HFFc6 (cell line): ENCODE measurements around the gene DGLUCY. TPM values are rescaled to one million over a fixed set of nuclear protein-coding genes. Genes with fewer than 3 reads are reported as not detected.
A peak's percentile ranks its signal among the peaks of the same experiment; 100 is the strongest.

Experiments used
- DNase-seq: peaks from one replicate; pipeline ENCODE4 v3.0.0-alpha.2; 2018
- H3K27ac Mint-ChIP-seq: 2 replicates; pipeline ENCODE4 v1.8.0; 2020; ENCODE audit warnings: mild to moderate bottlenecking, mixed read lengths
- H3K27me3 Mint-ChIP-seq: 2 replicates; pipeline ENCODE4 v1.8.0; 2021; ENCODE audit warnings: mild to moderate bottlenecking, moderate library complexity, mixed read lengths; ENCODE audit not compliant: insufficient read depth
- H3K36me3 Mint-ChIP-seq: 2 replicates; pipeline ENCODE4 v1.8.0; 2021; ENCODE audit warnings: low read depth, mixed read lengths
- H3K4me1 Mint-ChIP-seq: 2 replicates; pipeline ENCODE4 v1.8.0; 2020; ENCODE audit warnings: low read depth, mixed read lengths
- H3K4me3 Mint-ChIP-seq: 2 replicates; pipeline ENCODE4 v1.8.0; 2020; ENCODE audit warnings: mild to moderate bottlenecking, moderate library complexity, mixed read lengths
- H3K9me3 Mint-ChIP-seq: 2 replicates; pipeline ENCODE4 v1.8.0; 2020; ENCODE audit warnings: mild to moderate bottlenecking, mixed read lengths
- CTCF ChIP-seq: fragments of 200-600 bp; sonication (generic); IDR thresholded peaks from 2 replicates; pipeline ENCODE4 v1.5.0; 2021; ENCODE audit warnings: antibody characterized with exemption, mild to moderate bottlenecking
- total RNA-seq, 6 experiments: library from RNA; stranded (reverse); fragmentation: NEBNext Ultra II Directional; extraction: Animal tissue kit (Norgen Biotek cat#: 25700); gene quantifications; 2 replicates in 1 of 6; 3 replicates in 5 of 6; pipeline ENCODE4 v1.2.3, GENCODE V29; 2021

DGLUCY gene
- total RNA-seq, 6 experiments from 2014 or later = 13.5 to 18.1 (median 15.2) TPM

- Mint-ChIP-seq H3K36me3 (no peaks in the 10 kb centered on the region), H3K4me1 (peaks cover 10% of the 10 kb centered on the region; the same call in 1 of the 2 replicates), H3K9me3 (no peaks in the 10 kb centered on the region), H3K27ac (no peak overlapping the region), H3K27me3 (peaks cover 25% of the 10 kb centered on the region), H3K4me3 (no peak overlapping the region)
- no peak for DNase-seq
- TF ChIP-seq CTCF = no peak
These were observed 154.1 kb downstream of the DGLUCY start for GRCh38 chr14:91267965-91268437.

GRCh38 chr14:91269076-91269991 is 155.5 kb downstream of the DGLUCY start:
- Mint-ChIP-seq H3K4me1 (peaks cover 10% of the 10 kb centered on the region; the same call in 1 of the 2 replicates), H3K9me3 (no peaks in the 10 kb centered on the region), H3K4me3 (peak overlapping the region; percentile 49; the same call in 1 of the 2 replicates), H3K36me3 (no peaks in the 10 kb centered on the region), H3K27me3 (peaks cover 25% of the 10 kb centered on the region), H3K27ac (no peak overlapping the region)
- no peak for DNase-seq
- no peak for TF ChIP-seq CTCF

- Mint-ChIP-seq H3K27ac (no peak overlapping the region), H3K36me3 (no peaks in the 10 kb centered on the region)
These were observed 156.3 kb downstream of the DGLUCY start for GRCh38 chr14:91270188-91270587.

GRCh38 chr14:91270619-91271018 is 156.7 kb downstream of the DGLUCY start:
- Mint-ChIP-seq H3K4me3 (no peak overlapping the region), H3K36me3 (no peaks in the 10 kb centered on the region), H3K9me3 (no peaks in the 10 kb centered on the region), H3K27ac (no peak overlapping the region), H3K27me3 (peaks cover 22% of the 10 kb centered on the region), H3K4me1 (peaks cover 10% of the 10 kb centered on the region; the same call in 1 of the 2 replicates)
- TF ChIP-seq CTCF = no peak
- no peak for DNase-seq

More at GRCh38 chr14:91270188-91270587, 156.3 kb downstream of the DGLUCY start:
- peaks cover 25% of the 10 kb centered on the region for H3K27me3 Mint-ChIP-seq
- DNase-seq = no peak
- H3K9me3 Mint-ChIP-seq = no peaks in the 10 kb centered on the region
- H3K4me3 Mint-ChIP-seq = no peak overlapping the region
- TF ChIP-seq CTCF = no peak
- H3K4me1 Mint-ChIP-seq = peaks cover 10% of the 10 kb centered on the region; the same call in 1 of the 2 replicates

GRCh38 chr14:91271639-91272038 is 157.8 kb downstream of the DGLUCY start:
- Mint-ChIP-seq H3K9me3 (no peaks in the 10 kb centered on the region), H3K36me3 (no peaks in the 10 kb centered on the region), H3K4me3 (no peak overlapping the region), H3K27ac (no peak overlapping the region), H3K27me3 (peaks cover 18% of the 10 kb centered on the region), H3K4me1 (peaks cover 10% of the 10 kb centered on the region; the same call in 1 of the 2 replicates)
- no peak for TF ChIP-seq CTCF
- DNase-seq = no peak
